IMR-90 (cell line): Measurements from ENCODE around the gene EPHA6. TPM values are rescaled to one million over a fixed set of nuclear protein-coding genes. Genes with fewer than 3 reads are reported as not detected.

Experiments
- ATAC-seq: fragments of 200-7000 bp; cut with Tn5 transposase; 2 replicates; pipeline ENCODE4 v1.9.1; 2020; ENCODE audit warnings: low read depth, mild to moderate bottlenecking, moderate library complexity
- BruUV-seq: library from RNA; stranded (reverse); fragments of 400-500 nt; replicated peaks from 2 replicates; lab custom pipeline; 2021; lab: Mats Ljungman, UMichigan
- CTCF ChIA-PET: fragments of 300-600 bp; formaldehyde crosslinking; extraction: SDS; loops from one replicate; lab custom pipeline; 2021; ENCODE audit warnings: antibody characterized with exemption; lab: Yijun Ruan, JAX
- POLR2A ChIA-PET: fragments of 300-600 bp; sonication (Branson Sonifier 250); formaldehyde crosslinking; loops from one replicate; lab custom pipeline; 2022; ENCODE audit warnings: antibody characterized with exemption; ENCODE audit not compliant: unreplicated experiment; lab: Charles Lee
- DNase-seq: peaks from one replicate; pipeline ENCODE4 v3.0.0; 2013
- H2AFZ ChIP-seq: replicated peaks from 2 replicates; pipeline ENCODE3; 2013; ENCODE audit warnings: low read length, mild to moderate bottlenecking; ENCODE audit not compliant: poor library complexity
- H2AK5ac ChIP-seq: 2 replicates; pipeline ENCODE4 v1.6.1; 2013; ENCODE audit warnings: low read depth, low read length, inconsistent platforms
- H2AK9ac ChIP-seq: replicated peaks from 2 replicates; pipeline ENCODE3; 2013; ENCODE audit warnings: mild to moderate bottlenecking, low read depth, low read length, moderate library complexity; ENCODE audit not compliant: poor library complexity
- H2BK120ac ChIP-seq: 2 replicates; pipeline ENCODE4 v1.6.1; 2013; ENCODE audit warnings: low read depth, low read length, inconsistent platforms
- H2BK15ac ChIP-seq: 3 replicates; pipeline ENCODE4 v1.6.1; 2013; ENCODE audit warnings: low read depth, low read length, inconsistent platforms
- H2BK20ac ChIP-seq: 2 replicates; pipeline ENCODE4 v1.6.1; 2013; ENCODE audit warnings: low read depth, mild to moderate bottlenecking, inconsistent platforms, low read length, moderate library complexity
- H2BK5ac ChIP-seq: 2 replicates; pipeline ENCODE4 v1.6.1; 2013; ENCODE audit warnings: mild to moderate bottlenecking, low read depth, low read length, inconsistent platforms; ENCODE audit not compliant: poor library complexity, severe bottlenecking
- H3K14ac ChIP-seq: replicated peaks from 2 replicates; pipeline ENCODE4 v1.6.1; 2013; ENCODE audit warnings: low read depth, low read length, inconsistent platforms
- H3K18ac ChIP-seq: 2 replicates; pipeline ENCODE4 v1.6.1; 2013; ENCODE audit warnings: low read depth, low read length, control low read depth
- H3K23ac ChIP-seq: 2 replicates; pipeline ENCODE4 v1.6.1; 2013; ENCODE audit warnings: low read depth, low read length, inconsistent platforms
- H3K27ac ChIP-seq: 2 replicates; pipeline ENCODE4 v1.5.1; 2013; ENCODE audit warnings: mild to moderate bottlenecking, control low read depth, low read length; ENCODE audit not compliant: insufficient read depth
- H3K27me3 ChIP-seq: 2 replicates; pipeline ENCODE4 v1.6.1; 2013; ENCODE audit warnings: low read length; ENCODE audit not compliant: control insufficient read depth, insufficient read depth
- H3K36me3 ChIP-seq: 2 replicates; pipeline ENCODE4 v1.6.1; 2013; ENCODE audit warnings: low read length, mixed read lengths; ENCODE audit not compliant: control insufficient read depth, insufficient read depth
- H3K4ac ChIP-seq: 2 replicates; pipeline ENCODE4 v1.6.1; 2013; ENCODE audit warnings: low read depth, low read length, inconsistent platforms
- H3K4me1 ChIP-seq: 2 replicates; pipeline ENCODE4 v1.6.1; 2013; ENCODE audit warnings: low read length, mixed read lengths; ENCODE audit not compliant: control insufficient read depth, insufficient read depth
- H3K4me2 ChIP-seq: 2 replicates; pipeline ENCODE4 v1.6.1; 2013; ENCODE audit warnings: low read depth, mild to moderate bottlenecking, control low read depth, low read length, moderate library complexity
- H3K4me3 ChIP-seq: 2 replicates; pipeline ENCODE4 v1.5.1; 2013; ENCODE audit warnings: low read depth, mild to moderate bottlenecking, control low read depth, low read length, moderate library complexity; ENCODE audit not compliant: insufficient read depth
- H3K56ac ChIP-seq: 2 replicates; pipeline ENCODE4 v1.6.1; 2013; ENCODE audit warnings: low read length, inconsistent platforms; ENCODE audit not compliant: insufficient read depth; ENCODE audit errors: extremely low read depth
- H3K79me1 ChIP-seq, 2 experiments: 2 replicates each; pipeline ENCODE4 v1.6.1; 2013; ENCODE audit warnings: low read length in 2 of 2, inconsistent platforms in 1 of 2, low read depth in 1 of 2
- H3K9ac ChIP-seq: 2 replicates; pipeline ENCODE4 v1.6.1; 2013; ENCODE audit warnings: low read depth, low read length, control low read depth
- H3K9me1 ChIP-seq: 2 replicates; pipeline ENCODE4 v1.6.1; 2013; ENCODE audit warnings: low read length, inconsistent platforms; ENCODE audit not compliant: insufficient read depth
- H3K9me3 ChIP-seq: 2 replicates; pipeline ENCODE4 v1.6.1; 2013; ENCODE audit warnings: low read length; ENCODE audit not compliant: control insufficient read depth, insufficient read depth
- H4K20me1 ChIP-seq: 2 replicates; pipeline ENCODE4 v1.6.1; 2013; ENCODE audit warnings: low read length, inconsistent platforms; ENCODE audit not compliant: insufficient read depth
- H4K5ac ChIP-seq: 2 replicates; pipeline ENCODE4 v1.6.1; 2013; ENCODE audit warnings: mild to moderate bottlenecking, low read depth, low read length, control low read depth
- H4K8ac ChIP-seq, 2 experiments: 2 replicates each; pipeline ENCODE4 v1.6.1; 2013; ENCODE audit warnings: low read depth in 2 of 2, low read length in 2 of 2, control low read depth in 1 of 2, inconsistent platforms in 1 of 2
- H4K91ac ChIP-seq: 2 replicates; pipeline ENCODE4 v1.6.1; 2013; ENCODE audit warnings: low read depth, low read length, inconsistent platforms; ENCODE audit not compliant: insufficient read depth
- CHD1 ChIP-seq: IDR thresholded peaks from 2 replicates; pipeline ENCODE4 v1.6.1; 2012; ENCODE audit warnings: low read depth, low read length, improper control_type of control experiment
- FOS ChIP-seq: fragments of 150-350 bp; IDR thresholded peaks from 2 replicates; pipeline ENCODE4 v1.6.1; 2016; ENCODE audit warnings: low read depth, low read length
- MAFK ChIP-seq: IDR thresholded peaks from 2 replicates; pipeline ENCODE4 v1.6.1; 2012; ENCODE audit warnings: low read depth, low read length, improper control_type of control experiment
- POLR2A ChIP-seq: IDR thresholded peaks from 2 replicates; pipeline ENCODE4 v1.6.1; 2012; ENCODE audit warnings: mild to moderate bottlenecking, low read depth, low read length
- SMC3 ChIP-seq: fragments of 150-350 bp; IDR thresholded peaks from 2 replicates; pipeline ENCODE4 v1.6.1; 2016; ENCODE audit warnings: low read depth, mild to moderate bottlenecking, antibody characterized with exemption, low read length, moderate library complexity
- WGBS, 2 experiments: methylation state at CpG; one replicate each; pipeline versions ENCODE4 v1.1.5 to v1.1.7; 2013; ENCODE audit warnings: missing lambda C conversion rate in 2 of 2; ENCODE audit not compliant: insufficient read length in 1 of 2; ENCODE audit errors: extremely low coverage in 2 of 2; 5-methylcytosine and 5-hydroxymethylcytosine counted together
- dilution Hi-C: fragments of 300-500 bp; cut with HindIII; formaldehyde crosslinking; loops from one replicate; pipeline ENCODE4 v1.14.3; 2018; ENCODE audit warnings: low sequenced_read_pairs; ENCODE audit not compliant: unreplicated experiment
- in situ Hi-C: fragments of 300-500 bp; cut with MboI; formaldehyde crosslinking; loops from 3 replicates; pipeline ENCODE4 v1.14.3; 2019; ENCODE audit warnings: low sequenced_read_pairs, inconsistent platforms, mixed read lengths
- intact Hi-C: fragments of 100-400 bp; cut with micrococcal nuclease; formaldehyde crosslinking; loops from 2 replicates; pipeline ENCODE4 v1.10.0; 2022
- polyA plus RNA-seq, 3 experiments: library from polyadenylated mRNA; depleted of rRNA; stranded (reverse); fragments of >200 nt; gene quantifications; 2 replicates each; pipeline ENCODE4 v1.2.3, GENCODE V29; 2012; ENCODE audit warnings: low replicate concordance in 1 of 3
- total RNA-seq: library from RNA; depleted of rRNA; stranded (reverse); fragments of >200 nt; gene quantifications from 2 replicates; pipeline ENCODE4 v1.2.3, GENCODE V29; 2012
- TF ChIP-seq, protein P1 (sequence below): fragments of 150-350 bp; IDR thresholded peaks from 2 replicates; pipeline ENCODE4 v1.6.1; 2017; ENCODE audit warnings: mild to moderate bottlenecking, antibody characterized with exemption, low read length, low read depth

EPHA6 gene
- total and polyA plus RNA-seq, 2 of the 4 experiments (the other 2 are of a cell fraction) = not detected

DNA sequence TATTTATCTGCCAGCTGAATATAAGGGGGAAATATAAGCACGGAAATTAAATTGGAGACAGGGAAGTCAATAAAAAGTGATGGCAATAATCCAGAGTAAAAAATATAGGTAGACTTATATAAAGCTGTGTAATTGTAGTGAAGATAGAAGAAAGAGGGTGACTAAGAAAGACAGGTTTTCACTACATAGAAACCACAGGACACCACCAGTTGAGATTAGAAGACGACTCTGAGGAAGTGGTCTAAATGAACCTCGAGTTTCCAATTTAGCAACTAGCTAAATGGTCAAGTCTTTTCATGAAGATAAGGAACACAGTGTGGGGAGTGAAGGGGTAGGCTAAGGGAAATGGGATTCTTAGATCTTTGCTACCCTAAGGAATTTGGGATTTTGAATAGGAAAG is 761.3 kb downstream of the EPHA6 start:
- dilution Hi-C loops (no loop called here), in situ Hi-C loops (no loop called here)

More for the DNA sequence above, 761.3 kb downstream of the EPHA6 start:
- no peak overlapping the region for H4K91ac ChIP-seq
- H2BK20ac ChIP-seq = no peak overlapping the region
- no peak overlapping the region for H3K27ac ChIP-seq
- H2AK5ac ChIP-seq = no peak overlapping the region
- ATAC-seq = no peak
- peaks cover 3% of the 10 kb centered on the region; the same call in 1 of the 2 replicates for H3K9me3 ChIP-seq
- H3K18ac ChIP-seq = no peak overlapping the region
- WGBS, 2 experiments = no CpG with 5 or more reads among the region's 3 CpGs
- H2AK9ac ChIP-seq = no peak overlapping the region
- no peak overlapping the region for H3K4me2 ChIP-seq
- CTCF ChIA-PET = interaction anchor here (0.6 kb wide), 1 partner anchor 91 kb away, joined by 7 read pairs; no protein-coding TSS in a partner anchor
- no peak overlapping the region for H4K8ac ChIP-seq
- H3K23ac ChIP-seq = no peak overlapping the region
- H3K79me1 ChIP-seq = no peaks in the 10 kb centered on the region
- no peaks in the 10 kb centered on the region for H3K9me1 ChIP-seq
- H2BK120ac ChIP-seq = no peak overlapping the region
- H4K5ac ChIP-seq = no peak overlapping the region
- no peak overlapping the region for H3K4ac ChIP-seq
- H3K27me3 ChIP-seq = no peaks in the 10 kb centered on the region
- no peak overlapping the region for H2AFZ ChIP-seq
- no TSS peak for BruUV-seq
- no peak overlapping the region for H3K4me3 ChIP-seq
- no peaks in the 10 kb centered on the region for H3K36me3 ChIP-seq
- no peak for DNase-seq
- H3K9ac ChIP-seq = no peak overlapping the region
- POLR2A ChIA-PET = no interaction called here
- no peak overlapping the region for H3K14ac ChIP-seq
- TF ChIP-seq FOS = no peak
- TF ChIP-seq, protein P1, sequence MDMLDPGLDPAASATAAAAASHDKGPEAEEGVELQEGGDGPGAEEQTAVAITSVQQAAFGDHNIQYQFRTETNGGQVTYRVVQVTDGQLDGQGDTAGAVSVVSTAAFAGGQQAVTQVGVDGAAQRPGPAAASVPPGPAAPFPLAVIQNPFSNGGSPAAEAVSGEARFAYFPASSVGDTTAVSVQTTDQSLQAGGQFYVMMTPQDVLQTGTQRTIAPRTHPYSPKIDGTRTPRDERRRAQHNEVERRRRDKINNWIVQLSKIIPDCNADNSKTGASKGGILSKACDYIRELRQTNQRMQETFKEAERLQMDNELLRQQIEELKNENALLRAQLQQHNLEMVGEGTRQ = no peak
- TF ChIP-seq MAFK = no peak
- no peak for TF ChIP-seq CHD1
- no peak for TF ChIP-seq SMC3
- no peak for TF ChIP-seq POLR2A
- H3K4me1 ChIP-seq = no peaks in the 10 kb centered on the region
- no peak overlapping the region for H2BK15ac ChIP-seq
- H4K20me1 ChIP-seq = no peaks in the 10 kb centered on the region
- no peak overlapping the region for H3K56ac ChIP-seq
- no peak overlapping the region for H2BK5ac ChIP-seq
- intact Hi-C loops = no loop called here
